ENCODE results near the gene IGFBP4.

The IGFBP4 gene

DNA sequence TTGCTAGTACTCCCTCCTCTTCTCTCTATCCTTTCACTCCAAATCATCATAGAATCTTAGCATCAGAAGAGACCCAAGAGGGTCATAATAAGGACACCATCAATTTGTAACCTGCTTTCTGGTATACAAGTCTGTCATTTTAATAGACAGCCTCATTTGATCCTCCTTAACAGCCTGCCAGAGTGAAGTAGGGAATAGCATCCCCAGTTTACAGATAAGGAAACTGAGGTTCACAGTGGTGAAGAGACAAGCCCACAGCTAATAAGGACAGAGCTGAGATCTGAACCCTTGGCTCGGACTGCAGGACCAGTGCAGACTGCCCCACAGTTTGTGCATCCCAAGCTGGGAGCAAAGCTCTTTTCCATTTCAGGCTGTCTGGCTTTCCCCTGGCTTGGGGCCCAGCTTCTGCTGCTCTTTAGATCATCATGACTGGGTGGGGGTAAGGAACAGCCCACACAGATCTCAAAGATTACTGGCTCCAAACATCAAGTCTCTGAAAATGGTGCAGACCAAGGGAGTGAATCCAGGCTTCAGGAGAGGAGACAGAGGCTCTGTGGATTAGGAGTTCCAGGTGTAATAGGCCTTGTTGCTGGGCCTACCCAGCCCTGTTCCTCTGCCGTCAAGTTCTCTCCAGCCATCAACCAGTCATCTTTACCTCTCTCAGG, 10.3 kb upstream of the IGFBP4 start:
- no peak for DNase-seq

DNA sequence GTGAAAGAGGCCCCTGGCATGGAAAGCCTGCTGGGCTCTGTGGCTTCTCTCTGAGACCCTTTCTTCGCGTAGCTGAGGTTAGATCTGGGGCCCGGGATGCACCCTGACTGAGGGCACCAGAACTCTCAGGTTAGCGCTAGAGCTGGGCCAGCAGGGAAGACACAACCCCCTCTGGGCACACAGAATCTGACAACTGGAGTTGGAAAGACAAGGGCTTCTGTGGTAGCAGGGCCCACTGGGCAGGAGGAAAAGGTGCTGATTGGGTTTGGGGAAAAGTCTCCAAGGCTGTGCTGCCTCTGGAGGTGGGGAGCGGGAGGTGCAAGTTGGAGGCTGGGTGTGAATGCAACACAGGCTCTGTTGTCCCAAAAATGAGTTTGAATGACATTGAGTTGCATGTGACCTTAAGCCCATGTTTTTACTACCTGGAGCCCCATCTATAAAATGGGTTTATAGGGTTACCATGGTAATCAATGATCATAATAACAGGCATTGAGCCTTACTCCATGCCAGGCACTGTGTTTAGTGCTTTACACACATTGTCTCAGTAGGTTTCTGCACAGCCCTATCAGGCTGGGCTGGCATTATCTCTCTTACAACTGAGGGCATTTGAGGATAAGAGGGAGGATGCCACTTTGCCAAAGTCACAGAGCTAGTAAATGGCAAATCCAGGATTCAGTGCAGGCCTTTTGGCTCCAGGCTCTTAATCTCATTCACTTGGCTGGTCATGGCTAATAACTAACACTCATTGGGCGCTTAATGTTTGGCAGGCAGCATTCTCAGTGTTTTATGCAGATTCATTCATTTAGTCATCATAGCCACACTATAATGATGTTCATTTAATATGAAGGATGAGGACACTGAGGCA, 9.5 kb upstream of the IGFBP4 start:
- no peak for DNase-seq

DNA sequence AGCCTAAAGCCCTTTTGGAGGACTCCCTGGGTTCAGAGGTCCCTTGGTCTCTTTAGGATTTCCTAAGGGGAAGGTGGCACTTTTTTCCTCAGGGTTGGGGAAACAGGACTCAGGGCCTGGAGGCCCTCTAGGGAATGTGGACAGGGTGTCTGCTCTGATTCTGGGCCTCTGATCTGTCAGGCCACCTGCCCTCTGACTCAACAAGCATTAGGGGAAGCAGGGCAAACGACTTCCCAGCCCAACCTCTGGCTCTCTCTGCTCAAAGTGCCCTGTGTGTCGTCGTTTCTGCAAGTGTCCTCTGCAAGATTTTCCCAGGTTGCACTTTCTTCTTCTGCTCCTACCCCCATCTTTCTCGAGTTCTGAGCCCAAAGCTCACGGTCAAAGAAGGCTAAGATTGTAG, 6.6 kb upstream of the IGFBP4 start:
- DNase-seq = no peak

DNA sequence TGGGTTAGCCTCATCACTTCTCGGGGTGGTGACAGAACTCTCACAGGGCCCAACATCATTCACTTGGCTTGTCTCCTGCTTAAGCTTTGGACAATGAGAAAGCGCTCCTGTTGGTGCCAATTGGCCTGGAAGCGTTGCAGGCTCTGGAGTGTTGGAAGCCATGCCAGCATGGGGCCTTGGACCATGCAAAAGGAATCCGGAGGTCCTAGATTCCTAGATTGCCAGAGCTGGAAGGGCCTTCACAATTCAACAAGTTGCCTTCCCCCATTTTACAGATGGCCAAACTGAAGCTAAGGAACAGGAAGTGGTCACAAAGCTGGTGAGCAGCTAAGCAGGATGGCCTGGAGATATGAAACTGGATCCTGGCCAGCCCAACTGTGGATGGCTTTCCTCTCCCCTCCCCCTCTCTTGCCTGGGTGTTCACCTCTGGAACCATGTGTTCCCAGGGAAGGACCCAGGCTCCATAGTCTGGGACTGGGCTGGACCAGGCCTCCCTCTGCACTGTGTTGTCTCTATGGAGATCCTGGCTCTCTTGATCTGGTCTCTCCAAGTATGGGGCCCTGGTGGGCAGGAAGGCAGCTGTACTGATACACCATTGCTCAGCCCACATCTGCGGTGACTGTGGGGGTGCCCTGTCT, 6.0 kb upstream of the IGFBP4 start:
- no peak for DNase-seq

DNA sequence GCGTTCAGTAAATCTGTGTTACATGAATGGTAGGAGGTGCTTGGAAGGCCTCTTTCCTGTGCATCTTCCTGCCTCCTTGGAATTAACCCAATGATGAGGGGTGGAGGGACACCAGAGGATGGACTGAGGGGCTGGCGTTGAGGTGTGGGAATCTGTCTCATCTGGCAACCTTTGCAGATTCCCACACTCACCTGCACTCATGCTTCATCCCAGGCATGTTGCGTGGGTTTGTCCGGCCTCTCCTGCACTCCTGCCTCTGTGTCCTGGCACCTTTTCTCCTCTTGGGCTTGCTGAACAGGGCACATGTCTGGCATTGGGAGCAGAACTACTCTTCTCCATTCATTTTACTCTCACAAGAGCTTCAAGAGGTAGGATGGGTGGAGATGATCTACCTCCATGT, 3.1 kb upstream of the IGFBP4 start:
- no peak for DNase-seq

DNA sequence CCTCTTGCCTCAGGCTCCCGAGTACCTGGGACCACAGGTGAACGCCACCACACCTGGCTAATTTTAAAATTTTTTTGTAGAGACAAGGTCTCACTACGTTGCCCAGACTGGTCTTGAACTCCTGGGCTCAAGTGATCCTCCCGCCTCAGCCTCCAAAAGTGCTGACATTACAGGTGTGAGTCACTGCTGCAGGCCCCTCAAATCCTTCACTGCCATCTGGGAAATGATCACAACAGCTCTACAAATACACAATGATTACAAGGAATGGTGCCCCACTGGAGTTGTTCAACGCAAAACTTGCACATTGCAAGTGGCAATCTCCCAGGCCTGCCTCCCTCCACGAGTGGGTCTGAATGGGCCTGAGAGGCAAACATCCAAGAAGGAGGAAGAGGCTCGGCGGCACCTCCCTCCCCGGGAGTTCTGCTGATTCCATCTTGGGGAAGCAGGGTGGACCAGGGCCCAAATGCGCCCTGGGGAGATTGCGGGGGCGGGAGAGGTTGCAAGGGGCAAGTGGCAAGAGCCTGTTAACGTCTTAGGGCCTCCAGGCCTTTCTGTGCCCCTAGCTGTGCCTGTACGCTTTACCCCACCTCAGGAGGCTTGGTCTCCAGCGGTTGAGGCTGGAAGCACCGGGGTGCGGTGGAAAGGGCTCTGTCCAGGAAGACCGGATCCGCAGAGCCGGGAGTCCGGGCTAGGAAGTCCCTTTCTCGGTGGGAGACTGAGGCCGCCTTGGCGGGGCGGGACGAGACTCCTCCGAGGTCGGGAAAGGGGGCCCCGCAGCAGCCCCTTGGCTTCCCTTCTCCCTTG, 656 bp upstream of the IGFBP4 start:
- no peak for DNase-seq

DNA sequence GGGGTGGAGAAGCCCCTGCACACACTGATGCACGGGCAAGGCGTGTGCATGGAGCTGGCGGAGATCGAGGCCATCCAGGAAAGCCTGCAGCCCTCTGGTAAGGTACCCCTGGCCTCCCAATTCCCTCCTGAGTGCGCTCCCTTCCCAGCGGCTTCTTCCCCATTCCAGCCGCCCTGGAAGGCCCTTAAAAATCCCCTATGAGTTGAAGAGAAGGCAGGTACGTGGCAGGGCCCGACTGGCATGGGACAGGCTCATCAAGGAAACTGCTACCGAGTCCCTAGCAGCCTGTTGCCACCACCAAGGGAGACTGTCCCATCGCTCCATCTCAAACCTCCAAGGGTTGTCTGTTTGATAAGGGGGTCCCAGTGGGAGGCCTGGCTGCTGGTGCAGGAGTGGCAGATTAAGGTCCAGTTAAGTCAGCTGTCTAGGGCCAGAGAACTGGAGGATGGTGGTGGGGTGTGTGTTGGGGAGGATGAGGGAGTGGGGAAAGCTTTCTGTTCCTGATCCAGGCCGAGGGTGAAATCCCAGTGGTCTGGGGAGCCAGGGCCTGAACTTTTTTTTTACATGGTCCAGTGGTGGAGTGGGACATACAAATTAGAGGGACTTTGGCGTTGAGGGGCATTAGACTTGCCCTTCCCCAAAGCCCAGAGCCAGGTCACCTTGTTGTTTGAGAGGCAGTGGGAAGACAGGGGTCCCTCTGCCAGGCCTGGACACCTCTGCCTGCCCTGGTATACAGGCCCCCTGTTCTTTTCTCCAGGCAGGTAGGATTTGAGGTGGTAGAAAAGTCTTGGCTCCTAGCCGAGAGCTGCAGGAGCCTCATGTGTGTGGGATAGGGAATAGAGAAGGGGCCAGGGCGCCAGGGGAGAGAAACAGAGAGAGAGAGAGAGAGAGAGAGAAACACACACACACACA, 994 bp downstream of the IGFBP4 start:
- no peak for DNase-seq

DNA sequence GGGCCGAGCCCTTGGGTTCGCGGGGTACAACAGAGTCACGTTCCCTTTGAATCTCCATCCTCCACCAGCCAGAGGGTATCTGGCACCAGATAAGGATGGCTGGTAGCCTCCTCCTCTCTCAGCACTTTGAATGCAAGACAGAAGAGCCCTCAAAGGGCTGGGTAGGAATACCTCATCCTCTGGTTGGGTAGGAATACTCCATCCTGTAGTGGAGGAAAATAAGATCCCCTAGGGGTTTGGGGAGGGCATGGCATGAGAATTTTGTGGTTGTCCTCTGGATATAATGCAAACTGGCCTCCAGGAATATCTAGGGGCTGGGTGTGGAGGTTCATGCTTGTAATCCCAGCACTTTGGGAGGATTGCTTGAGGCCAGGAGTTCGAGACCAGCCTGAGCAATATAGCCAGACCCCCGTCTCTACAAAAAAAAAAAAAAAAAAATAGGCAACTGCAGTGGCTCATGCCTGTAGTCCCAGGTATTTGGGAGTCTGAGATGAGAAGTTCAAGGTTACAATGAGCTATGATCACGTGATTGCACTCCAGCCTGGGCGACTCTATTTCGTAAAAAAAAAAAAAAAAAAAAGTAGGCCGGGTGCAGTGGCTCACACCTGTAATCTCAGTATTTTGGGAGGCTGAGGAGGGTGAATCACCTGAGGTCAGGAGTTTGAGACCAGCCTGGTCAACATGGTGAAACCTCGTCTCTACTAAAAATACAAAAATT, 2.7 kb downstream of the IGFBP4 start:
- DNase-seq = no peak

DNA sequence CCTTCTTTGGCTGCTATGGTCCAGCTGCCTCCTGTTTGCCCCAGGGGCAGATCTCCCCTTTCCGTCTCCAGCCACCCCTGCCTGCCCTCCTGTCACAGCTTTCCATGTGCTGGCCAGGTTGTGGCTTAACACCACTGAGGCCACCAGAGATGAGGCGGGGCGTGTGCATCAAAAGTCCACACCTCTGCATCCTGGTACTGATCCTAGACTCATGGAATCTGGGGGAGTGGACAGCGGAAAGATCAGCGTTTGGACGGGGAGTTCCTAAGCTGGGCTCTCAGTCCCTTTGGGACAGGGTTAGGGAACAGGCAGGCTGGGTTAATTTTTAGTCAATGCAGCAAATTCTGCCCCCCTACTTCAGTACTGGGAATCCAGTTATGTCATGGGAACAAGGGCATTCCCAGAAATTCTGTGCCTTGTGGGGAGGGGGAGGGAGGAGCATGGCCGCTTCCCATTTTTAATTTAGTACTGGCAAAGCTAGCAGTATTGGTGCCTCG, 3.9 kb downstream of the IGFBP4 start:
- no peak for DNase-seq

DNA sequence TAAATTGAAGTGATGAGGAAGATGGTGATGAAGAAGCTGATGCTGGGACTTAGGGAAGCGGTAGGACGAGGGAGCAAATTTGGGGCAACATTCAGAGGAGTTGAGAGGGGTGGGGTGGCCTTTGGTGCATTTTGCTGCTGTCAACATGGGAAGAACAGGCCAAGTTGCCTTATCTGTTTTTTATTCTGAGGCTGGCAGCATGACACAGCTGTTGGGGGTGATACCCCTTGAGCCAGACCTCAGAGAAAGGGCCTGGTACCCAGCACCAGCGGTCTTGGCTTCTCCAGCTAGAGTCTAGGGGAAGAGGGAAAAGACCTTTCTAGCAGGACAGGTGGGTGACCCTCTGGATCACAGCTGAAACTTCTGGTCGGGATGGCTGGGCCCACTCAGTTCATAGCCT, 4.6 kb downstream of the IGFBP4 start:
- no peak for DNase-seq

DNA sequence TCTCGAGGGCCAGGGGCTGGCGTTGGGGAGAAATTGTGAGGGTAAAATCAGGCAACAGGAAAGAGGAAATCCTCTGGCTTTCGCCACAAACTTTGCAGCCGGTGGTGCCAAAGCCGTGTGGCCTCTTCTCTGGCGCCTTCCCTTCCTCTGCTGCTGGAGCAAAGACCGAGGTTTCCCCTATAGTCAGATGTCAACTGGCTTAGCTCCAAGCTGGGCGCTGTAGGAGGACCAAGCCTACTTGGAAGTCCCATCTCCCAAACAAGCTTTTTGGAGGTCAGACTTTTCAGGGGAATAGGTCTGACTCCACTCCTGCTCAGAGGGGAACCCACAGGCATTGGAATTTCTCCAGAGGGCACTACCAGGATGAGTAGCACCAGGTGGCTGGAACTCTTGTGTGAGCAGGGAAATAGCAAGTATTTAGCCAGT, 5.0 kb downstream of the IGFBP4 start:
- DNase-seq = peak; percentile 8

DNA sequence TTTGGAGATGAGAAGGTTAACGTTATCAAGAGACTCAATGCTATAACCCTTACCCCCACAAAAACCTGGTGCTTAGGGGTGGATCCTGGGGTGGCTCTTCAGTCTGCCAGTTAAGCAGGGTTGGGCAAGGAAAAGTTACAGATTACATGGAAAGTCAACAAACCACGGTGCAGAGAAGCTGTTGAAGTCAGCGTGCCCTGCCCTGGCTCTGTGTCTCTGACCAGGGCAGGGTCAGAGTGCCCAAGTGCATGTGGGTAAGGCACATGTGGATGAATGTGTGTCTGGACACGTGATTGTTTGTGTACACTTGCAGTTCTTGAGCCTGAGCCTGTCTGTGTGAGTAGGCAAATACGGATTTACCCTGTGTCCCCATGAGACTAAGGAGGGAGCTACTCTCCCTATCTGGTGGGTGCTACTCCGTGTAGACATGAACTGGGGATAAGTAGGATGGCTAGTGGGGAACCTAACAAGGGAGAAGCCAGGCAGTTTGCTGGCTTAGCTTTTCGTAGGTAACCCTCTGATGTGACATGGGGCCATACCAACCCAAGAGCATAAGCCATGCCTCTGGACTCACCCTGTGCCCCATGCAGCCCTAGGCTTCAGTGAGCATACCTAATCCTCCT, 5.5 kb downstream of the IGFBP4 start:
- DNase-seq = no peak

DNA sequence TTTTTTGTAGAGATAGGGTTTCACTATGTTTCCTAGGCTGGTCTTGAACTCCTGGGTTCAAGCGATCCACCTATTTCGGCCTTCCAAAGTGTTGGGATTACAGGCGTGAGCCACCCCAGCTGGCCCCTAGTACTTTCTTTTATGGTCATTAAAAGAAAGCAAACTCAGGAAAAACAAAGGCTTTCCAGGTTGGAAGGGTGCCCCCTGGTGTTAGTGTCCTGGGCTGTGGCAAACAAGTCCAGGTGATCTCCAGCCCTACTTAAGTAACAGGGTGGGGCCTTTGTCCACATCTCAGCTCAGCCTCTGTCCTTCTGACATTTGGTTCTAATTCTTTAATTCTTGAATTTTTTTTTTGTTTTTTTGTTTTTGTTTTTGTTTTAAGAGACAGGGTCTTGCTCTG, 6.9 kb downstream of the IGFBP4 start:
- no peak for DNase-seq

DNA sequence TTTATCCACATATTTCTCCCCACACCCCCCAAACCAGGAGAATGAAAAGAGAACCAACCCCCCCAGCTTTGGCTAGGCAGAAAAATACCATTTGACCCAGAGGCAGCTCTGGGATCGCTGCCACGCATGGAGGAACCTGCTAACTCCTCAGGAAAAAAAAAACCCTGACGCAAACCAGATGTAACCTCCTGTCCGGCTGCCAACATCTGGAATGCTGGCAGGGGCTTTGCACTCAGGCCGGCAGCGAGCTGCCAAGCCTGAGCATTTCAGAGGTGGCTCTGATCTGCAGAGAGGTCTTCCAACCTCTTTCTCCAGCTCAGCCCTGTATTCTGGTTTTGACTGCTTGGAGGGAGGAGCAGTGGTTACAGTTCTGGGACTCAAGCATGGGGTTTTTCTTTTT, 8.2 kb downstream of the IGFBP4 start:
- DNase-seq = no peak

DNA sequence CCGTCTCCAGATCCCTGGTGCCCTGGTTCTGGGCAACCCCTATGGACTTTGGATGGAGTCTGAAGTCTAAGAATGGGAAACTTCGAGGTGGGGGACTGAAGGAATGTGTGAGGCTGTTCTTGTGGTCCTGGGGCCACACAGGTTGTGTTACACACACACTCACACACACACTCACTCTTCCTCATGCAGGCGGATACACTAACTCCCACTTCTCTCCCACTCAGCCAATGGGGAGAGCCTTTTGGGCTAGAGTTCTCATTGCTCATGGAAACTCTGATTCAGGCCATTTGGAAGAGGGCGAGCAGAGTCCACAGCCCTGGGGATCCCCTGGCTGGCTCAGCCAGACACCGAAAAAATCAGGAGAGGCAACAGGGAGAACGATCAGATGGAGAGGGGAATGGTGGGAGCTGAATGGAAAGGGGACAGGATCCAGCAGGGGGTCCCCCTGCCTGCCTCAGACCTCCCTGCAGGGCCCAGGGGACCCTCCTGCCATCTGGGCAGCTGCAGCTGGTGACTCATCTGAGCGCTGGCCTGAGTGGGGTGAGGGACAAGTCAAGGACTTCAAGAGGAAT, 9.1 kb downstream of the IGFBP4 start:
- no peak for DNase-seq

DNA sequence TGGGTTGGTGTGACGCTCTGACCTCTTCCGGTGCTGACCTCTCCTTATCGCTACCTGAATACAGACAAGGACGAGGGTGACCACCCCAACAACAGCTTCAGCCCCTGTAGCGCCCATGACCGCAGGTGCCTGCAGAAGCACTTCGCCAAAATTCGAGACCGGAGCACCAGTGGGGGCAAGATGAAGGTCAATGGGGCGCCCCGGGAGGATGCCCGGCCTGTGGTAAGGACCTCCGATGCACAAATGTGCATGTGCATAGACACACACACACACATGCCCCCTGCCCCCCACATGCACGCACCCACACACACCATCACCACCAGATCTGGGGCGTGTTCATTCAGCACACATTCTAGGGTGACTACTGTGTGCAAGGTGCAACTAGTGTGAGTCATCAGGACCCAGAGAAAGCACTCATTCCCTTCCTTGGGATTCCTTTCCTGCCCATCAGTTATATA, 9.7 kb downstream of the IGFBP4 start:
- no peak for DNase-seq

DNA sequence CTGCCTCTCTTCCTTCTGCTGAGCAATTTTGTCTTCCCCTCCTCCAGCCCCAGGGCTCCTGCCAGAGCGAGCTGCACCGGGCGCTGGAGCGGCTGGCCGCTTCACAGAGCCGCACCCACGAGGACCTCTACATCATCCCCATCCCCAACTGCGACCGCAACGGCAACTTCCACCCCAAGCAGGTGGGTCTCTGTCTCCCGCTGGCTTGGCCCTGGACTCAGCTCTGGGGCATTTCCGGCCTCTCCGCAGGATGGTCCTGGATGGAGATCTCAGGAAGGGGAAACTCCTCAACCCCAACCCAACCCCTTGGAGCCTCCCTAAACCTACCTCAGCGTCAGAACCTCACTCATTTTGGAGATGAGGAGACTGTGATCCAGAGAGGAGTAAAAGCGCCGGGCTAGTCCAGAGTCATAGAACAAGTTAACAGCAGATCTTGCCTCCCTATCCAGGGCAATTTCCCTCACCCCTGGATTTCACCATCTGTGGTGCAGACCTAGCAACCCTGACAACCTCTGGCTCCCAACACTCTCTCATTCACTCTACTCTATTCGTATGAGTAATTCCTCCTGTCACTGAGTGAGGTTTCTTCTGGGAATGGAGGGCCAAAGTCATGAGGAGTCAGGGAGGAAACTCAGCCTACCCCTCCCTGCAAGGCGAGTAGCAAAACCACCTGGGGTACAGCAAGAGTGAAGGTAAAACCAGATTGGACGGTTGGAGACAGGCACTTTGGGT, 10.8 kb downstream of the IGFBP4 start:
- DNase-seq = no peak

DNA sequence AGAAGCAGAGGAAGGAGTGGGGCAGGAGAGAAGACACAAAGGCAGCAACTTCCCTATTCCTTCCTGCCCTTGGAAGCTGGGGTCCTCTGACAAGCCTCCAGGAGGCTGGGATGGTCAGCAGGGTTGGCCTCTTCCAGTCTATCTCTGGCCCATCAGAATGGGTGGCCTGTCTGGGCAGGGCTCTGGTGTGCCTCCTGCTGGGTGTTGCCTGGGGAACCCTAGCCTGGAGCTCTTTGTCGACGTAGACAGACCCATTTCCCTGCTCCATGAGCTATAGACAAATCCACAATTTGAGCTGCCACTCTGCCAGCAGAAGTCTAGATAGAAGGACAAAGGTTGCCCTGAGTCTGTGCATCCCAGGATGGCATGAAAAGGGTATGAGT, 11.4 kb downstream of the IGFBP4 start:
- no peak for DNase-seq

DNA sequence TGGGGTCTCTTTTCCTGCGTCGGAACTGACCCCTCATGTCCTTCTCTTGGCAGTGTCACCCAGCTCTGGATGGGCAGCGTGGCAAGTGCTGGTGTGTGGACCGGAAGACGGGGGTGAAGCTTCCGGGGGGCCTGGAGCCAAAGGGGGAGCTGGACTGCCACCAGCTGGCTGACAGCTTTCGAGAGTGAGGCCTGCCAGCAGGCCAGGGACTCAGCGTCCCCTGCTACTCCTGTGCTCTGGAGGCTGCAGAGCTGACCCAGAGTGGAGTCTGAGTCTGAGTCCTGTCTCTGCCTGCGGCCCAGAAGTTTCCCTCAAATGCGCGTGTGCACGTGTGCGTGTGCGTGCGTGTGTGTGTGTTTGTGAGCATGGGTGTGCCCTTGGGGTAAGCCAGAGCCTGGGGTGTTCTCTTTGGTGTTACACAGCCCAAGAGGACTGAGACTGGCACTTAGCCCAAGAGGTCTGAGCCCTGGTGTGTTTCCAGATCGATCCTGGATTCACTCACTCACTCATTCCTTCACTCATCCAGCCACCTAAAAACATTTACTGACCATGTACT, 13.2 kb downstream of the IGFBP4 start:
- DNase-seq = no peak
